Cardiac fibroblast (primary cell): ENCODE data around the gene CYP4Z1.
"Not testable (repeated sequence)": the region's sequence is repeated elsewhere in the genome, so short reads cannot be mapped to it uniquely, and the experiment has no call there.

Source experiments
- DNase-seq, 2 donors: peaks; one replicate each; pipeline versions ENCODE4 v3.0.0 to v3.0.0-alpha.2; 2010; ENCODE audit warnings: low read depth in 2 of 2
- H3K4me3 ChIP-seq, 2 donors: replicated peaks in 1 of 2; 1 replicate in 1 of 2; 2 replicates in 1 of 2; pipeline ENCODE4 v1.5.1; 2011; ENCODE audit warnings: low read depth in 2 of 2, low read length in 2 of 2, mild to moderate bottlenecking in 2 of 2, moderate library complexity in 1 of 2
- TF ChIP-seq, protein P1 (sequence below): IDR thresholded peaks from one replicate; pipeline ENCODE4 v1.5.1; 2011; ENCODE audit warnings: low read depth, mild to moderate bottlenecking, low read length, inconsistent platforms

The CYP4Z1 gene

DNA sequence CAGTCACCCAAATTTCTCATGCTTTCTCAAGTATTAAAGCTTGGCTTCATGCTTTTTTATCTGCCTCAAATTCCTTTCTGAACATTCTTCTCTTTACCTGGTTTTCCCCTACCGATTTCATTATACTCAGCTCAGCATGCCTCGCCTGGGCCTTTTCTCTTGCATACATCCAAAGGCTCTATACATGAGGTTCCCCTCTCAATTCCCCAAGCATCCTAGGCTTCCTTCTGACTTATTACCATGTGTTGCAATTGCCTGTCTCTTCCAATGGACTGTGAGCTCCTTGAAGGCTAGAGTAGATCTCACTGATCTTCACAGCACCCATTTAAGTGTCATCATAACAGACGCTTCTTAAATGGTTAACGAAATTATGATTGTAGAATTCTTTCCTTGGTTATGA, 46.1 kb downstream of the CYP4Z1 start:
- TF ChIP-seq, protein P1, sequence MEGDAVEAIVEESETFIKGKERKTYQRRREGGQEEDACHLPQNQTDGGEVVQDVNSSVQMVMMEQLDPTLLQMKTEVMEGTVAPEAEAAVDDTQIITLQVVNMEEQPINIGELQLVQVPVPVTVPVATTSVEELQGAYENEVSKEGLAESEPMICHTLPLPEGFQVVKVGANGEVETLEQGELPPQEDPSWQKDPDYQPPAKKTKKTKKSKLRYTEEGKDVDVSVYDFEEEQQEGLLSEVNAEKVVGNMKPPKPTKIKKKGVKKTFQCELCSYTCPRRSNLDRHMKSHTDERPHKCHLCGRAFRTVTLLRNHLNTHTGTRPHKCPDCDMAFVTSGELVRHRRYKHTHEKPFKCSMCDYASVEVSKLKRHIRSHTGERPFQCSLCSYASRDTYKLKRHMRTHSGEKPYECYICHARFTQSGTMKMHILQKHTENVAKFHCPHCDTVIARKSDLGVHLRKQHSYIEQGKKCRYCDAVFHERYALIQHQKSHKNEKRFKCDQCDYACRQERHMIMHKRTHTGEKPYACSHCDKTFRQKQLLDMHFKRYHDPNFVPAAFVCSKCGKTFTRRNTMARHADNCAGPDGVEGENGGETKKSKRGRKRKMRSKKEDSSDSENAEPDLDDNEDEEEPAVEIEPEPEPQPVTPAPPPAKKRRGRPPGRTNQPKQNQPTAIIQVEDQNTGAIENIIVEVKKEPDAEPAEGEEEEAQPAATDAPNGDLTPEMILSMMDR, result no peak
- no peak overlapping the region for H3K4me3 ChIP-seq
- DNase-seq, result no peak

DNA sequence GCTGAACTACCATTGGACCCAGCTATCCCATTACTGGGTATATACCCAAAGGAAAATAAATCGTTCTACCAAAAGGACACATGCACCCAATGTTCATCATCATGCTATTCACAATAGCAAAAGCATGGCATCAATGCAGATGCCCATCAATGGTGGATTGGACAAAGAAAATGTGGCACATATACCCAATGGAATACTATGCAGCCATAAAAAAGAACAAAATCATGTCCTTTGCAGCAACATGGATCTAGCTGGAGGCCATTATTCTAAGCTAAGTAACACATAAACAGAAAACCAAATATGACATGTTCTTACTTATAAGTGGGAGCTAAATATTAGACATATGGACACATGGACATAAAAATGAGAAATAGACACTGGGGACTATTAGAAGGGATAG, 54.0 kb downstream of the CYP4Z1 start:
- H3K4me3 ChIP-seq, DNase-seq: not testable (repeated sequence)

DNA sequence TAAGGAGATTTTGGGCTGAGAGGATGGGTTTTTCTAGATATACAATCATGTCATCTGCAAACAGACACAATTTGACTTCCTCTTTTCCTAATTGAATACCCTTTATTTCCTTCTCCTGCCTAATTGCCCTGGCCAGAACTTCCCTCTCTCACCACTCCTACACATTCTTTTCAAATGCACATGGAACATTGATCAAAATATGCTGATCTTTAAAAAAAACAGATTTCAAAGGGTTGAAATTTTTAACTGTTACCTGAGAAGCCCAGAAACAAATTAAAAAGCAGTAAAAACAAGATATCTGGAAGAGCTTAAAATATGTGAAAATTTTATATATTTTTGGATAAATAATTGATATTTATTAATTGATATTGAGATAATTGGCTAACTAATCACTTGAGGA, 57.8 kb downstream of the CYP4Z1 start:
- H3K4me3 ChIP-seq, DNase-seq: not testable (repeated sequence)

DNA sequence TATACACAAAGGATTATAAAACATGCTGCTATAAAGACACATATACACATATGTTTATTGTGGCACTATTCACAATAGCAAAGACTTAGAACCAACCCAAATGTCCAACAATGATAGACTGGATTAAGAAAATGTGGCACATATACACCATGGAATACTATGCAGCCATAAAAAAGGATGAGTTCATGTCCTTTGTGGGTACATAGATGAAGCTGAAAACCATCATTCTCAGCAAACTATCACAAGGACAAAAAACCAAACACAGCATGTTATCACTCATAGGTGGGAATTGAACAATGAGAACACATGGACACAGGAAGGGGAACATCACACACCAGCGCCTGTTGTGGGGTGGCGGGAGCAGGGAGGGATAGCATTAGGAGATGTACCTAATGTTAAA, 60.0 kb downstream of the CYP4Z1 start:
- DNase-seq, H3K4me3 ChIP-seq: not testable (repeated sequence)

DNA sequence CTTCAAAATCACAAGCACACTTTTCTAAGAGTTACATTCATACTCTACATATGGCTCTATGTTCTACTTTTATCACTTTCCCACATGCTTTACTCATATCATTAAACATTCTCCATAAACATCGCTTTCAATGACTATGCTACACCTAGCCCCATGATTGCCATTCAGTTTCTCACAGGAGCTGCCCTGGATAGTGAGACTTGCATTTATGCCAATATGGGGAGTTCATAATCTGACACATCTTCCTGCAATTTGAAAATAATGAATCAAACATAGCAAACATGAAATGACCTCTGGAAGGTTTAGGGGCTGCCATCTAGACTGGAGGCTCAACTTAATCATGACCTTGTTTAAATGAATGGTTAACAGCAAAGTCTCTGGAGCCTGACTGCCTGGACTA, 61.2 kb downstream of the CYP4Z1 start:
- TF ChIP-seq, protein P1, result no peak
- no peak for DNase-seq
- no peak overlapping the region for H3K4me3 ChIP-seq

DNA sequence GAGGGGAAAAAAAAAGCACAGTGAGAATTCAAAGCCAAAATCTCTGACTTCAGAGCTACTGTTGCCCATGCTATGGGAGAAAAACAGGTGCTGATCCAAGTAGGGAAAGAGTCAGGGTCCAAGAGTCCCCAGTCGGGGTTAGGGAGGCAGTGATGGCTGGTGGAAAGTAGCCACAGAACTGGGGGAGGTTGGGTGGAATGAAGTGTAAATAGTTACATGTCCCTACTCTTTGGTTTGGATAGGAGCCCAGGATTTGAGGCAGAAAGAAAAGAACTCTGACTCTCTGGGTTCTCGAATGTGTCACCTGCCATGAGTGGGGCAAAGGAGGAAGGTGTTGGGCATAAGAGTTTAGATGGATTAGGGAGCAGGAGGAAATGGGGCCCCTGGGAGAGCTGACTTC, 61.8 kb downstream of the CYP4Z1 start:
- not testable (repeated sequence) for H3K4me3 ChIP-seq, DNase-seq

DNA sequence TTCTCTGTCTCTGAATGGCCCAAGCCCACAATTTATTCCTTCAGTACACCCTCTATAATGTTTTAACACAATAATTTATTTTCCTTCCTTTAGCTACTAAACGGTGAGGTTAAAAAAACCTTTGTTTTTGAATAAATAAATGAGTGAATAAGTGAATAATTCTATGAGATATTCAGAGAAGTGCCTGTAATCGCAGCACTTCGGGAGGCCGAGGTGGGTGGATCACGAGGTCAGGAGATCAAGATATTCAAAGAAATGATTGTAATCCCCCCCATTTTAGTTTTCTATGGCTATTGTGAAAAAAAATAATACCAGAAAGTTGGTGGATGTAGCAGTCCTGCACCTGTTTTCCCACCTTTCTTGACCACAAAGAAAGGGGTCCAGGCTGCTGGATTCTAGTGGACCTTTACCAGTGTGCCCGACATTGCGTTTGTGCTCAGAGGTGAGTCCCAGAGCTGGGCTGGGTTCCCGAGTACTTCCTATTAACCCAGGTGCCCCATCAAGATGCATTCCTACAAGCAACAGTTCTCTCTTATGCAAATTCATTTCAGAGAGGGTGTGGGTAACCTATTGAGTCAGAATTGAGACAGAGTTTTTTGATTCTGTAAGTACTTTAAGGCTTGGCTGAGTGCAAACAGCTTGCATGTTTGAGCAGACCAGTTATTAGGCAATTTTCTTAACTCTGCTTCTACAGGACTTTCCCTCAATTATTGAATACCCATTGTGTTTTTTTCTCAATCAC, 62.6 kb downstream of the CYP4Z1 start:
- DNase-seq, H3K4me3 ChIP-seq: not testable (repeated sequence)

DNA sequence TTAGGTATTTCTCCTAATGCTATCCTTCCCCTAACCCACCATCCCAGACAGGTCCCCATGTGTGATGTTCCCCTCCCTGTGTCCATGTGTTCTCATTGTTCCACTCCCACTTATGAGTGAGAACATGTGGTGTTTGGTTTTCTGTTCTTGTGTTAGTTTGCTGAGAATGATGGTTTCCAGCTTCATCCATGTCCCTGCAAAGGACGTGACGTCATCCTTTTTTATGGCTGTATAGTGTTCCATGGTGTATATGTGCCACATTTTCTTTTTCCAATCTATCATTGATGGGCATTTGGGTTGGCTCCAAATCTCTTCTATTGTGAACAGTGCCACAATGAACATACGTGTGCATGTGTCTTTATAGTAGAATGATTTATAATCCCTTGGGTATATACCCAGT, 65.6 kb downstream of the CYP4Z1 start:
- not testable (repeated sequence) for H3K4me3 ChIP-seq, DNase-seq

DNA sequence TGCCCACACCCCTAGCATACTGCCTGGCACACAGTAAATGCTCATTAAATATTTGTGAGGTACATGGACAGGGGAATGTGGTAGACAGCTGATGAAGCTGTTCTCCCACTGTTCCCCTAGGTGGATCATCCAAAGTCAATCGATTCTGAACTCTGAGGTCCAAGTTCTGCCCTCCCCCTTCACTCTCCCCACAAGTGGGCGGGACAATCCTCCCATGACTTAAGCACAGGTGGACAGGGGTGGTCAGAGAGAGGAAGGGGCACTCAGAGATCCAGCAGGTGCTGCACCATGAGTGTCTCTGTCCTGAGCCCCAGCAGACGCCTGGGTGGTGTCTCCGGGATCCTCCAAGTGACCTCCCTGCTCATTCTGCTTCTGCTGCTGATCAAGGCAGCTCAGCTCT, 70.2 kb downstream of the CYP4Z1 start, which contains the start of gene CYP4A22:
Gene CYP4A22, plus strand, starts transcription at position 244 of the 400 bp plus-strand sequence. Its CDS starts 45 bp downstream, at position 289.
- TF ChIP-seq, protein P1, result no peak
- no peak for DNase-seq
- H3K4me3 ChIP-seq, result no peak within 1 kb of the TSS

DNA sequence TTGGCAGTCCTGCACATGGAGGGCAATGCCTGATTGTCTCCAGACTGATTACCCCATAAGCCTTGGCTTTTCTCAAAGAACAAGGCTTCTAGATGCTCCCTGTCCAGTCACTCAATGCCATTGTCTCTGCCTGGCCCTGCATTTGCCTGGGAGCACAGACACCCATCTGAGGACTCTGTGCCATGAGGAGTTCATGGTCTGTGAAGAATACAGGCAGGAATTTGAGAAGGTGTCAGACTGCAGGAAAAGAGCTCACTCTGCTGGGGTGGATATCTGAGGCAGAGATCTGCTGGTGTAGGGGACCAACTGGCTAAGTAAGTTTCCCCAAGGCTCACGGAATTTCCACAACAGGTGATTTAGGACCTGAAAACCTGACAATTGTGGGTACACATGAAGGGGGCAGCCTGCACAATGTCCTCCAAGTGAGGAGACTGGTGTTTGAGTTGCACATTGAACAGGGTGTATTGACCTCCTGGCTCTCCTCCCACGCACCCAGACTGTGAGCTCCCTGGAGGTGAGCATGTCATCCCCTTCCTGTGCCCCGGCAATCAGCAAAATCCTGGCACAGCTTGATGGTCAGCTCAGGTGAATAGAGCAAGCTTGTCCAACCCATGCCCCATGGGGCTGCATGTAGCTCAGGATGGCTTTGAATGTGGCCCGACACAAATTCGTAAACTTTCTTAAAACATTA, 71.0 kb downstream of the CYP4Z1 start:
- no peak for DNase-seq
- no peak overlapping the region for H3K4me3 ChIP-seq
- TF ChIP-seq, protein P1, result no peak

DNA sequence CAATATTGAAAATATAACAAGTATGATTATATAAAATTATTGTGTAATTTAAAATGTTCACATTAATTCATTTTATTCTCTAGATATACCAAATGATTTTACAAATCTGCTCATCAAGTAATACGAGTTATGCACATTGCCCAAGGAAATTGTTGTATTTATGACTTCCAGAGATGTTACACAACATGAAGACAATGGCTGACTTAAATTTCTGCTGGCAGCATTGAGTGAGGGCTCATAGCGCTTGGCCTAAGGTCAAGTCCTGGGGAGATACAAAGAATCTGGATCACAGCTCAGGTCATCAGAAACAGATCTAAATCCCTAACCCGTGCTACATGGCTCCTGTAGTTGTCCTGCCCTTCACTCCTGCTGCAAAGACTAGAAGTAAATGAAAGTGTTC, 73.3 kb downstream of the CYP4Z1 start:
- not testable (repeated sequence) for H3K4me3 ChIP-seq, DNase-seq
